ENCODE measurements around the gene RAB37. TPM values are rescaled to one million over a fixed set of nuclear protein-coding genes. Genes with fewer than 3 reads are reported as not detected.
A peak's percentile ranks its signal among the peaks of the same experiment; 100 is the strongest.

RAB37 gene
- total RNA-seq, 1 donor from 2014 or later = 7.4 TPM

DNA sequence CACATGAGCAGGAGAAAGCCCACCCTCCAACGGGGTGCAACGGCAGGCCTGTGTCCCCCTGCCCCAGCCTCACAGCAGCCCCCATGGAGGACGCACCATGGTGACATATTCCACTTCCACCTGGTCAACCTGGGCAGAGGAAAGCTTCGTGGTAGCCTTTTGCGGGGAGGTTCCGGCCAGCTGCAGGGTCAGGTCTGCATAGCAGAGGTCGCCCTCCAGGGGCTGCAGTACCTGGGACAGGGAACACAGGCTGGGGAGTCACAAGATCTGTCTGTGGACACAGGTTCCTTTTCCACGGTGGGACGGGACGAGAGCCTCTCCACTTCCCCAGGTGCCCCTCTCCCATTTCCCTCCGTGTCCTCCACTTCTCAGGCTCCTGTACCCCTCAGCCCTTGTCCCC lies 41.4 kb upstream of the RAB37 start:
- intact Hi-C loops (cut with DNase I) = no loop called here
- H3K27ac ChIP-seq = no peak overlapping the region
- no peak overlapping the region for H3K4me3 ChIP-seq
- DNase-seq (no peak), ATAC-seq (no peak)
- H3K36me3 ChIP-seq = peaks cover 4% of the 10 kb centered on the region
- H3K9me3 ChIP-seq = no peaks in the 10 kb centered on the region
- H3K27me3 ChIP-seq (ENCODE audit: low read depth) = peaks cover 4% of the 10 kb centered on the region
- peaks cover 7% of the 10 kb centered on the region for H3K4me1 ChIP-seq
- TF ChIP-seq, protein P1, sequence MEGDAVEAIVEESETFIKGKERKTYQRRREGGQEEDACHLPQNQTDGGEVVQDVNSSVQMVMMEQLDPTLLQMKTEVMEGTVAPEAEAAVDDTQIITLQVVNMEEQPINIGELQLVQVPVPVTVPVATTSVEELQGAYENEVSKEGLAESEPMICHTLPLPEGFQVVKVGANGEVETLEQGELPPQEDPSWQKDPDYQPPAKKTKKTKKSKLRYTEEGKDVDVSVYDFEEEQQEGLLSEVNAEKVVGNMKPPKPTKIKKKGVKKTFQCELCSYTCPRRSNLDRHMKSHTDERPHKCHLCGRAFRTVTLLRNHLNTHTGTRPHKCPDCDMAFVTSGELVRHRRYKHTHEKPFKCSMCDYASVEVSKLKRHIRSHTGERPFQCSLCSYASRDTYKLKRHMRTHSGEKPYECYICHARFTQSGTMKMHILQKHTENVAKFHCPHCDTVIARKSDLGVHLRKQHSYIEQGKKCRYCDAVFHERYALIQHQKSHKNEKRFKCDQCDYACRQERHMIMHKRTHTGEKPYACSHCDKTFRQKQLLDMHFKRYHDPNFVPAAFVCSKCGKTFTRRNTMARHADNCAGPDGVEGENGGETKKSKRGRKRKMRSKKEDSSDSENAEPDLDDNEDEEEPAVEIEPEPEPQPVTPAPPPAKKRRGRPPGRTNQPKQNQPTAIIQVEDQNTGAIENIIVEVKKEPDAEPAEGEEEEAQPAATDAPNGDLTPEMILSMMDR (IDR thresholded peaks at IDR 0.05) = no peak

DNA sequence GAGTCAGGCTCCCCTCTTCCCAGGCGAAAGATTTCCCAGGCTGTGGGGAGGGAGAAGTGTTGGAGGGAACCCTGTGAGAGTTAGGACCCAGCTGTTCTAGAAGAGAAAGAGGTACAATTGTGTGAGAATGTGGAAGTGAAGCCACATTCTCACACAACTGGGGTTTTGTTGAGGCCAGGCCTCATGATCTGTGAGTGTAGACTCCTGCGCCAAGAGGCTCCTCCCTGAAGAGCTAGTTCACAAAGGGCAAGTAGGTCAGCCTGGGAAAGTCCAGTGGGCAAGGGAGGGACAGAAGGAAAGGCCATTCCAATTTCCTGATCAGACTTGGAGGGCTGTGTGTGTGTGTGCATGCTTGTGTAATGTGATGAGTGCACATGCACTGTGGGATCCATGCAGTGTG lies 39.5 kb upstream of the RAB37 start:
- intact Hi-C loops (cut with DNase I) = no loop called here
- H3K36me3 ChIP-seq = peaks cover 4% of the 10 kb centered on the region
- H3K4me3 ChIP-seq = no peak overlapping the region
- no peak for DNase-seq
- peaks cover 4% of the 10 kb centered on the region for H3K27me3 ChIP-seq (ENCODE audit: low read depth)
- H3K27ac ChIP-seq = no peak overlapping the region
- peaks cover 15% of the 10 kb centered on the region for H3K4me1 ChIP-seq
- no peak for ATAC-seq
- no peaks in the 10 kb centered on the region for H3K9me3 ChIP-seq
- TF ChIP-seq, protein P1 (IDR thresholded peaks at IDR 0.05) = no peak

DNA sequence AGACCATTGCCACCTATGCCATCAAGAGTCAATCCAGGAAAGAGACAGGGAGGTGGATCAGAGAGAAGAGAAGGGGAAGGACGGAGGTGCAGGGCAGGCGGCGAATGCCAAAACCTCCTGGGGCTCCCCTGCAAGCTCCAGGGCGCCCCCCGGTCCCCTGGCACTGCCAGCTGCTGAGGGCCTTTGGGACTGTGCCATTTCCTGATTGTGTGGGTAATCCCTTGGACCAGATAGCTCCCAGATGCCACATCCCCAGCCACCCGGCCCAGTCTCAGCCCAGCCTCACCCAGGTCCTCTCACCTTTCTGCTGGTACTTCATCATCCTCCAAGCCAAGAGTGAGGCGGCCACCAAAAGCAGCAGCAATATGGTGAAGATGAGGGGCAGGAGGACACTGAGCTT lies 39.0 kb upstream of the RAB37 start:
- ATAC-seq (no peak), DNase-seq (no peak)
- TF ChIP-seq, protein P1 (IDR thresholded peaks at IDR 0.05) = no peak
- Histone ChIP-seq H3K4me1 (peaks cover 20% of the 10 kb centered on the region), H3K36me3 (peaks cover 4% of the 10 kb centered on the region), H3K4me3 (no peak overlapping the region), H3K9me3 (no peaks in the 10 kb centered on the region), H3K27me3 (ENCODE audit: low read depth) (peaks cover 4% of the 10 kb centered on the region), H3K27ac (no peak overlapping the region)
- intact Hi-C loops (cut with DNase I) = no loop called here

DNA sequence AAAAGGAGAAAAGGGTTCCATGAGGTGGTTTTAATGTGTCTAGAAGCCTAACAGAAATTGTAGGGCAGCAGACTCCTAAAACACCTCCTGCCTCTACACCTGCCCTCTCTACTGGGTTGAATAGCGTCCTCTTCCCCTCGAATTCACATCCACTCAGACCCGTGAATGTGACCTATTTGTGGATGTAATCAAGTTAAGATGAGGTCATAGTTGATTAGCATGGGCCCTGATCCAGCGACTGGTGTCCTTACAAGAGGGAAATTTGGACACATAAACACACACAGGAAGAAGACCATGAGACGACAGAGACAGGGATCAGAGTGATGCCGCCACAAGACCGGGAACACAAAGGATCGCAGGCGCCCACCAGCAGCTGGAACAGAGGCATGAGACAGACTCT lies 37.8 kb upstream of the RAB37 start:
- peaks cover 4% of the 10 kb centered on the region for H3K36me3 ChIP-seq
- DNase-seq = no peak
- TF ChIP-seq, protein P1 (IDR thresholded peaks at IDR 0.05) = no peak
- H3K4me1 ChIP-seq = peaks cover 28% of the 10 kb centered on the region
- no peak overlapping the region for H3K27ac ChIP-seq
- no peak for ATAC-seq
- peaks cover 10% of the 10 kb centered on the region for H3K27me3 ChIP-seq (ENCODE audit: low read depth)
- no peaks in the 10 kb centered on the region for H3K9me3 ChIP-seq
- intact Hi-C loops (cut with DNase I) = no loop called here
- H3K4me3 ChIP-seq = no peak overlapping the region

DNA sequence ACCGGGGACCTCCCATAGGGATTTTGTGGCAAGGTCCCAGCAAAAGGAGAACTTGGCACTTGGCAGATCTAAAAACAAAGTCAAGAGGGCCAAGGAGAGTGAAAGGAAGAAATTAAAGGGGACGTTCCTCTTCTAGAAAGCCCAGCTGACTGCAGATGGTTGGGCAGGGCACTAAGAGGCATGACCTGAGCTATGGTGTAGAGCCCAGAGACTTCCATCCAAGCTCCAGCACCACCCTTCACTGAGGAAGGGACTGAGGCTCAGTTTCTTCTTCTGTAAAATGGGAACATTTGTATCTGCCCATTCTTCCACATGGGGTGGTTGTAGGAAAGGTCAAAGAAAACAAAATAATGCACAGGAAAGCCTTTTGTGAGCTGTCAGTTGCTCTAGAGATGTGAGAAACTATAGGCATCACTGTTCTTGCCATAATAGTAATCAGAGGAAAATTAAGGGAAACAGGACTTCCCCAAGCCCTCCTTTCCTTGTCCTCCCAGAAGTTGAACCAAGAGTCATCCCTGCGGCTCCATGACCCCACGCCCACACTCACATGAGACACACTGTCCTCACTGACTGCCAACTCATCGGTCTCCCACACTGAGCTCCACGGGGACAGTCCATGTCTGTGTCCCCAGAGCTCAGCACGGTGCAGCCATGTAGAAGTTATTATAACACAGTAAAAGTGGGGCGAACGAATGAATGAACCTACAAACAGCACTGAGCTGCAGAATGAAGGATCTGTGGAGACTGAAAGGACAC lies 34.8 kb upstream of the RAB37 start:
- Histone ChIP-seq H3K27me3 (ENCODE audit: low read depth) (peaks cover 10% of the 10 kb centered on the region), H3K9me3 (no peaks in the 10 kb centered on the region), H3K4me1 (peaks cover 29% of the 10 kb centered on the region), H3K27ac (no peak overlapping the region), H3K4me3 (no peak overlapping the region), H3K36me3 (peaks cover 4% of the 10 kb centered on the region)
- DNase-seq (peak; percentile 66), ATAC-seq (peak; percentile 54 to 69)
- intact Hi-C loops (cut with DNase I) = no loop called here
- TF ChIP-seq, protein P1 (IDR thresholded peaks at IDR 0.05) = no peak

Data from lower lobe of right lung (tissue), 2 donors.